ENCODE measurements around the gene RYR3. TPM values are rescaled to one million over a fixed set of nuclear protein-coding genes. Genes with fewer than 3 reads are reported as not detected.

The RYR3 gene
- polyA plus RNA-seq, 1 donor (not counting 4 experiments of a cell fraction or from before 2014, with no cell fraction given) = 0.04 TPM

- Histone ChIP-seq H3K4me2 (ENCODE audit: control insufficient read depth, extremely low read depth, insufficient read depth, low read depth, low read length) (no peak overlapping the region), H2AFZ (ENCODE audit: control insufficient read depth, low read length) (no peak overlapping the region), H3K9me1 (ENCODE audit: control insufficient read depth, extremely low read depth, insufficient read depth, low read length) (no peaks in the 10 kb centered on the region), H3K36me3 (ENCODE audit: control insufficient read depth in 2 of 2, extremely low read depth in 1 of 2, insufficient read depth in 2 of 2, low read length in 2 of 2) (no peaks in the 10 kb centered on the region), H3K27me3 (ENCODE audit: control insufficient read depth, extremely low read depth, insufficient read depth, low read length) (no peaks in the 10 kb centered on the region), H3K9me3 (ENCODE audit: control insufficient read depth, low read depth, low read length) (no peaks in the 10 kb centered on the region), H3K4me3 (ENCODE audit: control insufficient read depth in 2 of 3, extremely low read depth in 1 of 3, insufficient read depth in 2 of 3, low read depth in 1 of 3, low read length in 3 of 3) (no peak overlapping the region), H3K9ac (ENCODE audit: control insufficient read depth, extremely low read depth, insufficient read depth, low read length) (no peak overlapping the region), H3K79me2 (ENCODE audit: control insufficient read depth, insufficient read depth, low read length) (no peaks in the 10 kb centered on the region), H4K20me1 (ENCODE audit: control insufficient read depth, extremely low read depth, insufficient read depth, low read length) (no peaks in the 10 kb centered on the region), H3K27ac (ENCODE audit: control insufficient read depth, insufficient read depth, low read length) (no peak overlapping the region), H3K4me1 (ENCODE audit: control insufficient read depth, extremely low read depth, insufficient read depth, low read length) (no peaks in the 10 kb centered on the region)
- FAIRE-seq (no peak), DNase-seq (ENCODE audit: low read depth, low spot score) (no peak)
- dilution Hi-C loops (cut with MboI; ENCODE audit: extremely low pct_ligation_motif_present, low sequenced_read_pairs) = no loop called here
- no peak for TF ChIP-seq EZH2 (IDR thresholded peaks at IDR 0.05; ENCODE audit: low read length)
- TF ChIP-seq CTCF (optimal IDR thresholded peaks at IDR 0.05 in 1 of 3, IDR thresholded peaks at IDR 0.05 in 1 of 3, conservative IDR thresholded peaks at IDR 0.05 in 1 of 3; ENCODE audit: extremely low read depth in 1 of 3, insufficient read depth in 2 of 3, low read length in 3 of 3) = no peak
Measured at GRCh38 chr15:33370623-33371020, 59.9 kb downstream of the RYR3 start.

GRCh38 chr15:33371159-33371558 lies 60.4 kb downstream of the RYR3 start:
- no peak for FAIRE-seq
- TF ChIP-seq EZH2 (IDR thresholded peaks at IDR 0.05; ENCODE audit: low read length) (no peak), CTCF (optimal IDR thresholded peaks at IDR 0.05 in 1 of 3, IDR thresholded peaks at IDR 0.05 in 1 of 3, conservative IDR thresholded peaks at IDR 0.05 in 1 of 3; ENCODE audit: extremely low read depth in 1 of 3, insufficient read depth in 2 of 3, low read length in 3 of 3) (no peak)

More at GRCh38 chr15:33371159-33371558, 60.4 kb downstream of the RYR3 start:
- Histone ChIP-seq H3K27ac (ENCODE audit: control insufficient read depth, insufficient read depth, low read length) (no peak overlapping the region), H3K79me2 (ENCODE audit: control insufficient read depth, insufficient read depth, low read length) (no peaks in the 10 kb centered on the region), H3K9me1 (ENCODE audit: control insufficient read depth, extremely low read depth, insufficient read depth, low read length) (no peaks in the 10 kb centered on the region), H3K9ac (ENCODE audit: control insufficient read depth, extremely low read depth, insufficient read depth, low read length) (no peak overlapping the region), H3K27me3 (ENCODE audit: control insufficient read depth, extremely low read depth, insufficient read depth, low read length) (no peaks in the 10 kb centered on the region), H3K36me3 (ENCODE audit: control insufficient read depth in 2 of 2, extremely low read depth in 1 of 2, insufficient read depth in 2 of 2, low read length in 2 of 2) (no peaks in the 10 kb centered on the region), H3K4me2 (ENCODE audit: control insufficient read depth, extremely low read depth, insufficient read depth, low read depth, low read length) (no peak overlapping the region), H3K9me3 (ENCODE audit: control insufficient read depth, low read depth, low read length) (no peaks in the 10 kb centered on the region), H3K4me3 (ENCODE audit: control insufficient read depth in 2 of 3, extremely low read depth in 1 of 3, insufficient read depth in 2 of 3, low read depth in 1 of 3, low read length in 3 of 3) (no peak overlapping the region), H4K20me1 (ENCODE audit: control insufficient read depth, extremely low read depth, insufficient read depth, low read length) (no peaks in the 10 kb centered on the region), H2AFZ (ENCODE audit: control insufficient read depth, low read length) (no peak overlapping the region), H3K4me1 (ENCODE audit: control insufficient read depth, extremely low read depth, insufficient read depth, low read length) (no peaks in the 10 kb centered on the region)
- dilution Hi-C loops (cut with MboI; ENCODE audit: extremely low pct_ligation_motif_present, low sequenced_read_pairs) = no loop called here
- no peak for DNase-seq (ENCODE audit: low read depth, low spot score)
